ENCODE data around the gene NXPE4.
"Not testable (repeated sequence)": the region's sequence is repeated elsewhere in the genome, so short reads cannot be mapped to it uniquely, and the experiment has no call there.

Gene NXPE4

DNA sequence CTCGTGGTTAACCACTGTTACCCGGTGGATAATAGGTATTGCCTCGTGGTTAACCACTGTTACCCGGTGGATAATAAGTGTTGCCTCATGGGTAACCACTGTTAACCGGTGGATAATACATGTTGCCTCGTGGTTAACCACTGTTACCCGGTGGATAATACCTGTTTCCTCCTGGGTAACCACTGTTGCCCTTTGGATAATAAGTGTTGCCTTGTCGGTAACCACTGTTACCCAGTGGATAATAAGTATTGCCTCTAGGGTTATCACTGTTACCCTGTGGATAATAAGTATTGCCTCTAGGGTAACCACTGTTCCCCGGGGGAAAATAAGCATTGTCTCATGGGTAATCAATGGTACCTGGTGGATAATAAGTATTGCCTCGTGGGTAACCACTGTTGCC lies 15.0 kb upstream of the NXPE4 start:
- no peak for DNase-seq (ENCODE audit: low spot score)

DNA sequence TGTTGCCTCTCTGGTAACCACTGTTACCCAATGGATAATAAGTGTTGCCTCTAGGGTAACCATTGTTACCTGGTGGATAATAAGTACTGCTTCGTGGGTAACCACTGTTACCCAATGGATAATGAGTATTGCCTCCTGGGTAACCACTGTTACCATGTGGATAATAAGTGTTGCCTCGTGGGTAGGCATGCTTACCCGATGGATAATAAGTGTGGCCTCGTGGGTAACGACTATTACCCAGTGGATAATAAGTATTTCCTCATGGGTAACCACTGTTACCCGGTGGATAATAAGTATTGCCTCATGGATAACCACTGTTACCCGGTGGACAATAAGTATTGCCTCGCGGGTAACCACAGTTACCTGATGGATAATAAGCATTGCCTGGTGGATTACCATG lies 13.8 kb upstream of the NXPE4 start:
- DNase-seq (ENCODE audit: low spot score) = no peak

DNA sequence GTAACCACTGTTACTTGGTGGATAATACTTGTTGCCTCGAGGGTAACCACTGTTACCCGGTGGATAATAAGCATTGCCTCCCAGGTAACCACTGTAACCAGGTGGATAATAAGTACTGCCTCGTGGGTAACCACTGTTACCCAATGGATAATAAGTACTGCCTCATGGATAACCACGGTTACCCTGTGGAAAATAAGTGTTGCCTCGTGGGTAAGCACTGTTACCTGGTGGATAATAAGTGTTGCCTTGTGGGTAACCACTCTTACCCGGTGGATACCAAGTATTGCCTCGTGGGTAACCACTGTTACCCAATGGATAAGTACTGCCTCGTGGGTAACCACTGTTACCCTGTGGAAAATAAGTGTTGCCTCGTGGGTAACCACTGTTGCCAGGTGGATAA lies 13.0 kb upstream of the NXPE4 start:
- DNase-seq (ENCODE audit: low spot score) = not testable (repeated sequence)

DNA sequence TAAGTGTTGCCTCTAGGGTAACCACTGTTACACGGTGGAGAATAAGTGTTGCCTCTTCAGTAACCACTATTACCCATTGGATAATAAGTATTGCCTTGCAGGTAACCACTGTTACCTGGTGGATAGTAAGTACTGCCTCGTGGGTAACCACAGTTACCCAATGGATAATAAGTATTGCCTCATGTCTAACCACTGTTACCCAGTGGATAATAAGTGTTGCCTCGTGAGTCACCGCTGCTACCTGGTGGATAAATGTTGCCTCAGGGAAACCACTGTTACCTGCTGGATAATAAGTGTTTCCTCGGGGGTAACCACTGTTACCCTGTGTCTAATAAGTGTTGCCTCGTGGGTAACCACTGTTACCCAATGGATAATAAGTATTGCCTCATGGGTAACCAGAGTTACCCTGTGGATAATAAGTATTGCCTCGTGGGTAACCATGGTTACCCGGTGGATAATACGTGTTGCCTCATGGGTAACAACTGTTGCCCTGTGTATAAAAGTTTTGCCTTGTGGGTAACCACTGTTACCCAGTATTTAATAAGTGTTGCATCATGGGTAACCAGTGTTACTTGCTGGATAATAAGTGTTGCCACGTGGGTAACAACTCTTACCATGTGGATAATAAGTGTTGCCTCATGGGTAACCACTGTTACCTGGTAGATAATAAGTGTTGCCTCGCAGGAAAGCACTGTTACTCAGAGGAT lies 12.3 kb upstream of the NXPE4 start:
- no peak for DNase-seq (ENCODE audit: low spot score)

DNA sequence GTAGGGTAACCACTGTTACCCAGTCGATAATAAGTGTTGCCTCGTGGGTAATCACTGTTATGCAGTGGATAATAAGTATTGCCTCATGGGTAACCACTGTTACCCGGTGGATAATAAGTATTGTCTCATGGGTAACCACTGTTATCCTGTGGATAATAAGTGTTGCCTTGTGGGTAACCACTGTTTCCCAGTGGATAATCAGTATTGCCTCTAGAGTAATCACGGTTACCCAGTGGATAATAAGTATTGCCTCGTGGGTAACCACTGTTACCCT lies 11.2 kb upstream of the NXPE4 start:
- DNase-seq (ENCODE audit: low spot score) = not testable (repeated sequence)

DNA sequence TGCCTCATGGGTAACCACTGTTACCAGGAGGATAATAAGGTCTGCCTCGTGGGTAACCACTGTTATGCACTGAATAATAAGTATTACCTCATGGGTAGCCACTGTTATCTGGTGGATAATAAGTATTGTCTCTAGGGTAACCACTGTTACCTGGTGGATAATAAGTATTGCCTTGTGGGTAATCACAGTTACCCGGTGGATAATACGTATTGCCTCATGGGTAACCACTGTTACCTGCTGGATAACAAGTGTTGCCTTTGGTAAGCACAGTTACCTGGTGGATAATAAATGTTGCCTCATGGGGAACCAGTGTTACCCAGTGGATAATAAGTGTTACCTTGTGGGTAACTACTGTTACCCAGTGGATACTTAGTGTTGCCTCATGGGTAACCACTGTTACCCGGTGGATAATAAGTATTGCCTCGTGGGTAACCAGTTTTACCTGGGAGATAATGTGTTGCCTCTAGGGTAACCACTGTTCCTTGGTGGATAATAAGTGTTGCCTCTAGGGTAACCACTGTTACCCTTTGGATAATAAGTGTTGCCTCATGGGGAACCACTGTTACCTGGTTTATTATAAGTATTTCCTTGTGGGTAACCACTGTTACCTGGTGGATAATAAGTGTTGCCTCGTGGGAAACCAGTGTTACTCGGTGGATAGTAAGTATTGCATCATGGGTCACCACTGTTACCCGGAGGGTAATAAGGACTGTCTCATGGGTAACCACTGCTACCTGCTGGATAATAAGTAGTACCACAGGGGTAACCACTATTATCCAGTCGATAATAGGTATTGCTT lies 10.6 kb upstream of the NXPE4 start:
- no peak for DNase-seq (ENCODE audit: low spot score)

DNA sequence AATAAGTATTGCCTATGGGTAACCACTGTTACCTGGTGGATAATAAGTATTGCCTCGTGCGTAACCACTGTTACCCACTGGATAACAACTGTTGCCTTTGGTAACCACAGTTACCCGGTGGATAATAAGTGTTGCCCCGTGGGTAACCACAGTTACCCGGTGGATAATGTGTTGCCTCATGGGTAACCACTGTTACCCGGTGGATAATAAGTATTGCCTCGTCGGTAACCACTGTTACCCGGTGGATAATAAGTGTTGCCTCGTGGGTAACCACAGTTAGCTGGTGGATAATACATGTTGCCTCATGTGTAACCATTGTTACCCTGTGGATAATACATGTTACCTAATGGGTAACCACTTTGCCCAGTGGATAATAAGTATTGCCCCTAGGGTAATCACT lies 9.8 kb upstream of the NXPE4 start:
- DNase-seq (ENCODE audit: low spot score) = no peak

DNA sequence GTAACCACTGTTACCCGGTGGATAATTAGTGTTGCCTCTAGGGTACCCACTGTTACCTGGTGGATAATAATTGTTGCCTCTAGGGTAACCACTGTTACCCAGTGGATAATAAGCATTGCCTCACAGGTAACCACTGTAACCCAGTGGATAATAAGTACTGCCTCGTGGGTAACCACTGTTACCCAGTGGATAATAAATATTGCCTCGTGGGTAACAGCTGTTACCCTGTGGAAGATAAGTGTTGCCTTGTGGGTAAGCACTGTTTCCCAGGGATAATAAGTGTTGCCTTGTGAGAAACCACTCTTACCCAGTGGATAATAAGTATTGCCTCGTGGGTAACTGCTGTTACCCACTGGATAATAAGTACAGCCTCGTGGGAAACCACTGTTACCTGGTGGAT lies 9.3 kb upstream of the NXPE4 start:
- DNase-seq (ENCODE audit: low spot score) = no peak

DNA sequence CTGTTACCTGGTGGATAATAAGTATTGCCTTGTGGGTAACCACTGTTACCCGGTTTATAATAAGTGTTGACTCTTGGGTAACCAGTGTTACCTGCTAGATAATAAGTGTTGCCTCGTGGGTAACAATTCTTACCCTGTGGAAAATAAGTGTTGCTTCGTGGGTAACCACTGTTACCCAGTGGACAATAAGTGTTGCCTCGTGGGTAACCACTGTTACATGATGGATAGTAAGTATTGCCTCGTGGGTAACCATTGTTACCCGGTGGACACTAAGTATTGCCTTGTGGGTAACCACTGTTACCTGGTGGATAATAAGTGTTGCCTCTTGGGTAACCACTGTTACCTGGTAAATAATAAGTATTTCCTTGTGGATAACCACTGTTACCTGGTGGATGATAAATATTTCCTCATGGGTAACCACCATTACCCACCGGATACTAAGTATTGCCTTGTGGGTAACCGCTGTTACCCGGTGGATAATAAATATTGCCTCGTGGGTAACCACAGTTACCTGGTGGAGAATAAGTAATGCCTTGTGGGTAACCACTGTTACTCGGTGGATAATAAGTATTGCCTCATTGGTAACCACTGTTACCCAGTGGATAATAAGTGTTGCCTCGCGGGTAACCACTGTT lies 8.7 kb upstream of the NXPE4 start:
- DNase-seq (ENCODE audit: low spot score) = no peak

DNA sequence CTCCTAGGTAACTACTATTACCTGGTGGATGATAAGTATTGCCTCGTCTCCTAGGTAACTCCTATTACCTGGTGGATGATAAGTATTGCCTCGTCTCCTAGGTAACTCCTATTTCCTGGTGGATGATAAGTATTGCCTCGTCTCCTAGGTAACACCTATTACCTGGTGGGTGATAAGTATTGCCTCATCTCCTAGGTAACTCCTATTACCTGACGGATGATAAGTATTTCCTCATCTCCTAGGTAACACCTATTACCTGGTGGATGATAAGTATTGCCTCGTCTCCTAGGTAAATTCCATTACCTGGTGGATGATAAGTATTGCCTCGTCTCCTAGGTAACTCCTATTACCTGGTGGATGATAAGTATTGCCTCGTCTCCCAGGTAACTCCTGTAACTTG lies 7.6 kb upstream of the NXPE4 start:
- not testable (repeated sequence) for DNase-seq (ENCODE audit: low spot score)

DNA sequence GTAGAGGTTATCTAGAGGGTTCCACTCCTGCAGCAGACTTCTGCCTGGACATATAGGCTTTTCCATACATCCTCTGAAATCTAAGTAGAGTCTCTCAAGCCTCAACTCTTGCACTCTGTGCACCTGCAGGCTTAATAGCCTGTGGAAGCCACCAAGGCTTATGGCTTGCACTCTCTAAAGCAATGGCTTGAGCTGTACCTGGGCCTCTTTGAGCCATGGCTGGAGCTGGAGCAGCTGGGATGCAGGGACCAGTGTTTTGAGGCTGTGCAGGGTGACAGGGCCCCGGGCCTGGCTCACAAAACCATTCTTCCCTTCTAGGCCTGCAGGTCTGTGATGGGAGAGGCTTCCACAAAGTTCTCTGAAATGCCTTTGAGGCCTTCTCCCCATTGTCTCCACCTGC lies 2.9 kb upstream of the NXPE4 start:
- DNase-seq (ENCODE audit: low spot score) = no peak

DNA sequence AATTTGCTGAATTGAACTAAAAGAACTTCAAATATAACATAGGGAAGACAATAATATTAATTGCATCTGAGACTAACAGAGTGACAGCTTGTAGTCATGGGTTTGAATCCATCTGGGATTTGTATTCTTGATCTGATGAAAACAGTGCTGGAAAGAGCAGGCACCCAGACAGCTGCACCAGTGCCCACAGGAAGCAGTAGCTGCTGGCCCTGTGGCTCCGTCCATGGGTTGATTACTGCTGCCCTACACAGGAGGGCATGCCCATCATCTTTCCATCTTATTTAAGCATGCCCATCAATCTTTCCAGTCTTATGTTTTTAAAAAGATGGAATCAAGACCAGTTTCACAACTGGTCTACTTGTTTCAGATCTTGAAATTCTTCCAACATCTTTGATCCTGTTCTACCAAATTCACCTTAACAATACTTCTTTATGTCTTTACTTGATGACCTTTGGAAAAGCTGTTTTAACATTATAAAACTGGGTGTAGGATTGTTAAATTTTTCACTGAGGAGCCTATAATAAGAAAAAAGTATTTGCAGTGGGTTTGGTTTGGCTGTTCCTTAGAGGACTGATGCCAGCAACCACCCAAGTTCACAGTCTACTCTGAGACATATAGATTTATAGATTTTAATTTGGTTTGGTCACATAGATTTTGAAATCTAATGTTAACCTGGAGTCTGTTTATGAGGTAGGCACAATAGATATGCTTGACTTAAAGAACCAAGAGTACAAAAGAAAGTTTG lies 761 bp upstream of the NXPE4 start:
- no peak for DNase-seq (ENCODE audit: low spot score)

DNA sequence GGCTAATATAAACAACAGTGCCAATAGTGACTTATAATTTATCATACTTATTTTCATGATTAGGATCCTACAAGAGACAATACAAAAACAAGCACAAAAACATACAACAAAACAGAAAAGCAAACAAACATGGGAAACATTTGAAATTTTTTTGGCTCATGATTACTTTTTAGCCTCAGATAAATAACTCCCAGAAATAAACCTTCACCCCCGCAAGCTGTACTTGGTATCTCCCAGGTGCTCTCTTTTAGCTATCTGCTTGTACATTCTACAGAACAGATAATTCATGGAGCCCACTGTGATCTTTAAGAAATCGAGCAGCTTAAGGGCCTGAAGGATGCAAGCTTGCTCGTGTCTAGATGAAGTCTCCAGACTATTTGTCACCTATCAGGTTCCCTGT lies 883 bp downstream of the NXPE4 start:
- no peak for DNase-seq (ENCODE audit: low spot score)

DNA sequence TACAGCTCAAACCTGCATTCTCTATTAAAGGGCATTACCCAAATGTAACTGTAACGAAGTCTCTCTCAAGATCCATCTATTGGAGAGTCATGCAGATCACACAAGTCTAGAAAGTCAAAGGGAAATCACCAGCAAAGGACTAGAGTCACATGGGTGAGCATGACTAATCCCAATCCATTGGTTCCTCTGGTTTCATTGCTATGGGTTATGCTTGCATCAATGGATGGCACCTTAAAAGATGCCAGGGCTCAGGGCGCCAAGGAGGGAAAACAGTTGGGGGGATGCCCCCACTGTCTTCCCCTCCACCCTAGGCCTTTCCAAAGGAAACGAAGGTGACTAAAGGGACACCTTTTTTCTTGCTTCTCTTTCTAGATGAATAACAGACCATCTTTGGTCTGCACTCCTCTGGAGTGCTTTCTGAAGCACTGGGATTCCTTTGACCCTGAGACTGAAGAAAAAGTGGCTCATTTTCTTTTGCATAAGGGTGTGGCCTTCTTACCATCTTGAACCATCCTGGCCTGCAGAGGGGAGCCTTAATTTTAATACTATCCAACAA lies 8.1 kb downstream of the NXPE4 start:
- DNase-seq (ENCODE audit: low spot score) = no peak

DNA sequence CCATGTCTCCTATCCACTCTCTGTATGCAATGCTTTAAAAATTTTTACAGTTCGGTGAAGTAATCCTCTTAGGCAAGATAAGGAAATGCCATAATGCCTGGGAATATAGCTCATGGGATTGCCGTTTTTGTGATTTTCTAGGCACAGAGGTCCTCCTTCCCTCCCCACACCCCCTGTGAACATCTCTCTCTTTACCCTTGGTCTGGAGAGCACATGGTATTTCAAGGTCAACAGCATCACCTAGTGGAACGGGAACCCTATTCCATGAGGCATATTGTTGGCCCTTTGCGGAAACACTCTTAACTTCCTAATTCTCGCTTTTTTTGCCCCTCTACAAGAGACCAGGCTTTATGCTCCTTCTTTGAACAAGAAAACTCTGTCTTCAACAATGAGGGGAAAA lies 8.8 kb downstream of the NXPE4 start:
- DNase-seq (ENCODE audit: low spot score) = no peak

DNA sequence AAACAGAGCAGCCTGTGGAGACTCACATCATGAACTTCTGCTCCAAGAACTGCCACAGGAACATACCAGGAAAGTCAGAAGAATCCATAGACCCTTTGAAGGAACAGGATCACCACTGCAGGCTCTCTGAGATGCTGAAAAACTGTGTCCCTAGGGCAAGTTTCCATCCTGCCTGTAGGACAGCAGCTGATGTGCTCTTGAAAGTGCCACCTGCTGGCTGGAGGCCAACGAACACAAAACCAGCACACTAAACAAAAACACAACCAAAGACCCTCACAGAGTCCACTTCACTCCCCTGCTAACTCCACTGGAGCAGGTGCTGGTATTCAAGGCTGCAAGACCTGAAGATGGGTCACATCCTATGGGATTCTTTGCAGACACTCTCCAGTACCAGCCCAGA lies 23.9 kb downstream of the NXPE4 start:
- no peak for DNase-seq (ENCODE audit: low spot score)

DNA sequence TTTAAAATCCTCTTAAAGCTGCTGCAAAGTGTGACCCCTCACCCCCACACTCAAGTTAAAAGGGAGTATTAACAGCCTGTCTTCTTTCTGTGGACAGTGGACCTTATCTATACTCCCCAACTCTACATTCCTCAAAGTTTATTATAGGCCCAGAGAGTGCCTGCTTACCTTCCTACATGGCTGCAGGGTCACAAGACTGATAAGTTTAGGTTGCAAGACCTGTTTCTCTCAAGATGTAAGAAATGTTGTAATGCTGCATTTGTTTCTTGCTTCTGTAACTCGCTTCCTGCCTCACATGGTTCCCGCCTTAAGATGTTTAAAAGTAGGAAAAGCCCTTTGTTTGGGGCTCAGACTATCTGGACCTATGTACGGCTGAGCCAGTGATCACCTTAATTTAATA lies 25.8 kb downstream of the NXPE4 start:
- DNase-seq (ENCODE audit: low spot score) = no peak

DNA sequence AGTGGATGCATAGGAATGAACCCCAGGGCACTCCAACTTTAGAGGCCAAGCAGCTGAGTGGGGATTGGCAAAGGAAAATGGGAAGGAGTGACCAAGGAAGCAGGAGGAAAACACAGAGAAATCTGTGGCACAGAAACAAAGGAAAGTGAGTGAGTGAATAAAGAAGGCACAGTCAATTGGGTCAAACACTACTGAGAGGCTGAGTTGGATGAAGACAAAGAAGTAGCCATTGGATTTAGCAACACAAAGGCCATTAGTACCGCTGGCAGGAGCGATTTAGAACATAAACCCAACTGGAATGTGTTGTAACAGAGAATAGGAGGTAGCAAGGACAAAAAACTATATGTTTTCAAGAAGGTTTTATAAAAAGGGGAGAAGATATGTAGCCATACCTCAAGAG lies 29.3 kb downstream of the NXPE4 start:
- no peak for DNase-seq (ENCODE audit: low spot score)

DNA sequence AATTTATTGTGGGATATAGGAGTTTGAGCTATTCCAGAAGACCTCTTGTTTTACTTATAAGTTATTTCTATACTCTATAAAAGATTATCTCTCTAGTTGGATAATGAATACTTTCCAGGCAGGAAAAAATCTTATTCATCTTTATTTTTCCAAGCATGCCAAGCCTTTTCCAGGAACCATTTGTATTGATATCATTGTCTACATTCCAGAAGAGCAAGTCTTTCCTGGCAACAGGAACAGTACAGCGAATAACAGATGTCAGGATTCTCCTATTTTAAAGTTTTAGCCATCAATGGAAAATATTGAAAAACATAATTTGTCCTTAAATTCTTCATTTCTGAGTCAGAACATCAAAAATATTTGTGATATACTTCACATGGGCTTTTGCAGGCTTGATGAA lies 30.8 kb downstream of the NXPE4 start:
- DNase-seq (ENCODE audit: low spot score) = no peak

DNA sequence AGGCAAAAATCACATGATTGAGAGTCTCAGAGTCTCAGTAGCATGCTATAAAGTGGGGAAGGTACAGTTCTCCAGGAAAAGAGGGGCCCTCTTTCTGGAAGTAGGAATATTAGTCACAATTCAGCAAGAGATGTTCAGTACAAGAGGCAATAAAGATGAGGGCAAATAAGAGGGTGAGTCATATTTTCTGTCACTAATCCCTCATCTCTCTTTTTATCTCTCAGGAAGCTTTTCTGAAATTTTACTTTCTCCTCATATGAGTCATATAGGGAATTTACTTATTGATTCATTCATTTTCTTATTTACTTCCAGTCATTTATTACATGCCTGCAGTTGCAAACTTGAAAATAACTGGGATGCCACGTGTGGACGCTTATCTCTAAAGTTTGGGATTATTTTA lies 32.5 kb downstream of the NXPE4 start:
- DNase-seq (ENCODE audit: low spot score) = no peak

DNA sequence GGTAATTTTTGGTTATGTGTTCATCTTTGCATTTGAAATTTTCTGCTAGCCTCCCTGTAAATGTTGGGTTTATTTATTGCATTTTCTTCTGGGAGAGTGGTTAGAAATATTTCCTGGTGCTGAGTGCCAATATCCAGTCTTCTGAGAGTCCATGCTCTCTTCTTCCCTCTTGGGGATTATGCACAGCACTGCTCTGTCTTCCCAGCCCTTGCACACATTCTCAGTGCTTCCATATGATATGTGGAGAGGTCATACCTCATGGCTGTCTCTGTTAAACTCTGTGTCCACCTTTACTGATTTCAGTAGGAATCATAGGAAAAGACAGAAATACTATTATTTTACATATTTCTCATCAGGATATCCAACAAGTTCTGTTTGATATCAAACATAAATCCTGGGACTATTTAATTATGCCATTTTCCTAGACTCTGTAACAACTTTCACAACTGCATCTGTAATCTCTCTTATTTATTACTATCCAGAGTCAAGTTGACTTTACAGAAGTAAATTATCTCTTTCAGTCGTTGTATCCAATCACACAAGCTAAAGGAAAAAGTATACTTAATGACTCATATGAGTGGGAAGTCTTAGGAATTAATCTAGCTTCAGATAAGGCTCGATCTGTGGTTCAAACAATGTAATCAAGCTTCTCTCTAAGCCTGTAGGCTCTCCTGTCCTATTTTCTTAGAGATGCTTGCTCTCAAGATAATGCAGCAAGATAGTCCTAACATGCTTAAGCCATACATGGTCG lies 33.2 kb downstream of the NXPE4 start:
- DNase-seq (ENCODE audit: low spot score) = no peak

Measured in AG20443 (cell line).